Medulla oblongata (tissue), 1 donor: Measurements from ENCODE around the gene SLC37A3.
"Not testable (repeated sequence)": the region's sequence is repeated elsewhere in the genome, so short reads cannot be mapped to it uniquely, and the experiment has no call there.

ENCODE experiments used
- DNase-seq: peaks from one replicate; pipeline ENCODE4 v3.0.0-alpha.2; 2015; ENCODE audit errors: extremely low spot score

SLC37A3 gene

GRCh38 chr7:140312141-140312846 is 86.0 kb downstream of the SLC37A3 start:
- no peak for DNase-seq

DNA sequence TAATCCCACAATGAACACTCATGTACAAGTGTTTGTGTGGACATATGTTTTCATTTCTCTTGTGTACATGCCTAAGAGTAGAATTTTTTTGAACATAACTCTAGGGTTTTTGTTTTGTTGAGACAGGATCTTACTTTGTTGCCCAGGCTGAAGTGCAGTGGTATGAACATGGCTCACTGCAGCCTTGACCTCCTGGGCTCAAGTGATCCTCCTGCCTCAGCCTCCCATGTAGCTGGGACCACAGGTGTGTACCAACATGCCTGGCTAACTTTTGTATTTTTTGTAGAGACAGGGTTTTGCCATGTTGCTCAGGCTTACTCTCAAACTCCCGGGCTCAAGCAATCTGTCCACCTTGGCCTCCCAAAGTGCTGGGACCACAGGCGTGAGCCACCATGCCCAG is 87.2 kb downstream of the SLC37A3 start:
- DNase-seq: not testable (repeated sequence)

DNA sequence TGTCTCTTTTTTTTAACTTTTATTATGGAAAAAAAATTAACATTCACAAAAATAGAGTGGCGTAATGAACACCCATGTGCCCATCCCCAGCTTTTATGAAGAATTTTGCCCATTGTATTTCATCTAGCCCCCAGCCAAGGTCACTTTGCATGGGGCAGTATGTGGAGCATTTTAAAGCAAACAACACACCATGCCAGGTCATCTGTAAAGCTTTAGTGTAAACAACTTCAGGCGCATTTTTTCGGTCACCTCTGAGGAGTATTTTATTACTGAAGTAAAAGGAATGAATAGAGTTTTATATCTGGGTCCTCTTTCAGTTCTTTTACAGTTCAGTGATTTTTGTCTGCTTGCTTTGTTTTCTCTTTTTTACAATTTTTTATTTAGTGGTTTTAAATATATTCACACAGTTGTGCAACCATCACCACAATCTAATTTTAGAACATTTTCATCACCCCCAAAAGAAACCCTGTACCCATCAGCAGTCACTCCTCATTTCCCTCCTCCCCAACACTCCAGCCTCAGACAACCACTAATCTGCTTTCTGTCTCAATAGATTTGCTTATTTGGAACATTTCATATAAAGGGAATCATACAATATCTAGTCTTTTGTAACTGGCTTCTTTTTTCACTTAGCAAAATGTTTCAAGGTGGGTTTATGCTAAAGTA is 87.9 kb downstream of the SLC37A3 start:
- no peak for DNase-seq

DNA sequence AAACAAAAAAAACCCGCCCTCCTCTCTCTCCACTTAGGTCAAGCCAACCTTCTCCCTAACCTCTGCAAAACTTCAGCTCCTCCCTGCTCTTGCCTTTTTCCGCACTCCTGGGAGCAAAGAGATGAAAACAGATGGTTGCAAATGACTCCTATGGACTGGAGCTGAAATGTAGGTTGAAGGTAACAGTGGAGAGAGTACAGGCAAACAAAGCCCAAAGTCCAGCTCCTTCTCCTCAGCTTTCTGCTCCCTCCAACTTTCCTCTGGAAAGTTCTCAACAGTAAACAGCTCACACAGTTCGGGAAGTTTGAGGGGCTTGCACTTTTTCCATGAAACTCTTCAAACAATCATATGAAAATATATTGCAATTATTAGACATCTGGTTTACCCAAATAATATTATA is 90.3 kb downstream of the SLC37A3 start:
- DNase-seq: no peak

- DNase-seq: peak; percentile 46
Observed at GRCh38 chr7:140304191-140304799, 94.0 kb downstream of the SLC37A3 start.

DNA sequence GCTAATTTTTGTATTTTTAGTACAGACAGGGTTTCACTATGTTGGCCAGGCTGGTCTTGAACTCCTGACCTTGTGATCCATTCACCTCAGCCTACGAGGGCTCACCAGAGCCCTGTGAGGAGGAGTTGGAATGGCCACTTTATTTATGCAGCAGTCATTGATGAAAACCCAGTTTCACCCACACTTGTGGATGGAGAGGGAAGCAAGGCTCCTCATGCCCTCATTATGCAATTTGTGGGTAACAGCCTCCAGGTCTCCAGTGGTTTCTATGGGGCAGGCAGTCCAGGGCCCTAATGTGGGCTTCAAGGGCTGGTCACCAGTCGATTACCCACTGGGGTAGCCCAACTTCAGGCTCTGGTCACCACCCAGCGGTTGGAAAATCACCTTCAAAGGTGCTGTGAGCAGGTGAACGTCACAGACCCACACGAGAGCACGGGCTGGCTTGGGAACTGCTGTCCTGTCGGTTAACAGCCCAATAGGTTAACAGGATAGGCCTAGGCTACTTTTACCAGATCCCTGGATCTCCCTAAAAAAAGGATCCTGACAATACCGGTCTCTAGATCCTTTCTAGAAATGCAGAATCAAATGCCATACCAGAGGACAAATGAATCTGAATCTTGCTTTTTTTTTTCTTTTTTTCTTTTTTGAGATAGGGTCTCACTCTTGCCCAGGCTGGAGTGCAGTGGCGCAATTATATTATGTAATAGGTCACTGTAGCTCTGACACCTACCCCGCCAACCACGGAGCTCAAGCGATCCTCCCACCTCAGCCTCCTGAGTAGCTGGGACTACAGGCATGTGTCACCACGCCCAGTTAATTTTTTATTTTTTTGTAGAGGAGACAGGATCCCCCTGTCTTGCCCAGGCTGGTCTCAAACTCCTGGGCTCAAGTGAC is 97.8 kb downstream of the SLC37A3 start:
- DNase-seq: no peak

DNA sequence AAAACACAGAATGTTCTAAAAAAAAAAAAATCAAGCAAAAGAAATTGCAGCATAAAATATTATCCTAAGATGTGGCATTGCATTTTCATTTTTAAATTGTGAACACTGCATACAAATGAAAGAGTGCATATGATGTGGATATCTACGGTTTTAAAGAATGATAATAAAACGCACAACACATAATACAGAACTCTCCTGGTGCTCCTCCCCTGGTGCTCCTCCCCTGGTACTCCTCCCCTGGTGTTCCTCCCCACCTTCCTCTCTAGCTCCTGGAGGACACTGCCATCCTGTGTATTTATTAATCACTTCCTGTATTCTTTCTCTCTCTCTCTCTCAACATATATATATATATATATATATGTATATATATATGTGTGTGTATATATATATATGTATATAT is 100.1 kb downstream of the SLC37A3 start:
- no peak for DNase-seq

- DNase-seq: no peak
Observed at GRCh38 chr7:140297192-140297591, 101.1 kb downstream of the SLC37A3 start.

GRCh38 chr7:140295224-140295738 is 103.0 kb downstream of the SLC37A3 start:
- DNase-seq: no peak

GRCh38 chr7:140294454-140294853 is 103.9 kb downstream of the SLC37A3 start:
- DNase-seq: no peak

DNA sequence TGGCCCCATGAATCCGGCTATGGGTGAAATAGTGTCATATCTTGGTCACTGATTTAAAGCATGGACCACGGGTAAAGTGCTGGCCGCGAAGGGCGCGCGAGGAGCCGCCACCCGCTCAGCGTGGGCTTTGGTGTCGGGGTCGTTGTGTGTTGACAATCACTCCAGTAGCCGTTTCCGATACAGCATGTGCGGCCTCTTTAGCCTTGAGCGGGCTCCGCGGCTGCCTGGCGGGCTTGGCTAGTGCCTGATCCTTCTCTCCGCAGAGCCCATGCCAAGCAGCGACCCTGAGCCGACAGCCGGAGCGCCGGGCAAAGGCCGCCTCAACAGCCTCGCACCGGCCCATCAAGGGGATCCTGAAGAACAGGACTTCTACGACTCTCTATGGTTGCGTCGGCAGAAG is 105.9 kb downstream of the SLC37A3 start:
- DNase-seq: no peak

GRCh38 chr7:140289804-140290203 is 108.5 kb downstream of the SLC37A3 start:
- no peak for DNase-seq

GRCh38 chr7:140287988-140288387 is 110.3 kb downstream of the SLC37A3 start:
- DNase-seq: no peak

- no peak for DNase-seq
Observed at GRCh38 chr7:140285938-140286337, 112.4 kb downstream of the SLC37A3 start.

- no peak for DNase-seq
Observed at GRCh38 chr7:140284062-140284461, 114.3 kb downstream of the SLC37A3 start.
